ENCODE measurements around the gene KCNQ4. TPM values are rescaled to one million over a fixed set of nuclear protein-coding genes. Genes with fewer than 3 reads are reported as not detected.
A peak's percentile ranks its signal among the peaks of the same experiment; 100 is the strongest.

The KCNQ4 gene
- total and polyA plus RNA-seq, 2 donors (not counting 1 experiment from before 2014, with no cell fraction given): 0.16 to 0.20 TPM

GRCh38 chr1:40774266-40774998 is 9.2 kb upstream of the KCNQ4 start:
- Histone ChIP-seq H3K9me3 (ENCODE audit: control extremely low read depth in 1 of 3, control insufficient read depth in 2 of 3, insufficient read depth in 1 of 3, low read length in 2 of 3) (peaks cover 1 to 8% (median 2%) of the 10 kb centered on the region in 3 donors), H3K4me3 (ENCODE audit: control extremely low read depth in 1 of 5, extremely low read depth in 1 of 5, insufficient read depth in 1 of 5, low read depth in 2 of 5, low read length in 4 of 5) (no peak overlapping the region), H3K4me2 (replicated peaks; ENCODE audit: low read depth, low read length, poor library complexity, severe bottlenecking) (no peak overlapping the region), H3K36me3 (replicated peaks in 1 of 2; ENCODE audit: control extremely low read depth in 1 of 2, control insufficient read depth in 1 of 2, extremely low read depth in 1 of 2, insufficient read depth in 2 of 2, low read length in 1 of 2) (peaks cover 1 to 39% of the 10 kb centered on the region in 2 experiments), H3K4me1 (ENCODE audit: control insufficient read depth in 2 of 2, insufficient read depth in 2 of 2, low read length in 2 of 2) (no peaks in the 10 kb centered on the region), H3K79me2 (ENCODE audit: control insufficient read depth, insufficient read depth, low read length) (no peaks in the 10 kb centered on the region), H3K27ac (ENCODE audit: low read length in 2 of 2) (no peak overlapping the region), H3K27me3 (replicated peaks in 1 of 4; ENCODE audit: control extremely low read depth in 1 of 4, control insufficient read depth in 3 of 4, insufficient read depth in 4 of 4, low read length in 3 of 4) (no peaks in the 10 kb centered on the region), H3K9ac (ENCODE audit: low read length) (no peak overlapping the region), H4K20me1 (ENCODE audit: control insufficient read depth, insufficient read depth, low read length, poor library complexity, severe bottlenecking) (peaks cover 10% of the 10 kb centered on the region), H2AFZ (ENCODE audit: insufficient read depth, low read depth, low read length, poor library complexity, severe bottlenecking) (no peak overlapping the region)
- Mint-ChIP-seq H3K27me3 (no peaks in the 10 kb centered on the region), H3K4me1 (peaks cover 2% of the 10 kb centered on the region), H3K27ac (no peak overlapping the region), H3K4me3 (no peak overlapping the region), H3K9me3 (ENCODE audit: insufficient read depth) (no peaks in the 10 kb centered on the region)
- WGBS (ENCODE audit: insufficient coverage): 0% methylated on average over 1 of the region's 3 CpGs
- intact Hi-C loops (cut with micrococcal nuclease): loop anchor here (1.0 to 5.0 kb wide), 2 partner anchors 76 to 162 kb away; no protein-coding TSS in a partner anchor
- ATAC-seq (ENCODE audit: low read depth): peak; percentile 49
- DNase-seq: peak; percentile 73
- POLR2A ChIA-PET: no interaction called here
- CTCF ChIA-PET: interaction anchor here (0.7 to 9.7 kb wide), 53 partner anchors 7 to 654 kb away, joined by 3 to 193 read pairs (median 4); partner anchors contain the start of genes CITED4 and NFYC
- TF ChIP-seq EZH2 (IDR thresholded peaks at IDR 0.05; ENCODE audit: borderline replicate concordance, insufficient read depth, low read depth, low read length, poor library complexity, severe bottlenecking) (no peak), CTCF (IDR thresholded peaks at IDR 0.05) (peak; percentile 85)

Measured in B cell (primary cell).